ENCODE data around the gene PTBP1.

PTBP1 gene

GRCh38 chr19:772730-773436 lies 24.4 kb upstream of the PTBP1 start:
- no peak for DNase-seq

DNA sequence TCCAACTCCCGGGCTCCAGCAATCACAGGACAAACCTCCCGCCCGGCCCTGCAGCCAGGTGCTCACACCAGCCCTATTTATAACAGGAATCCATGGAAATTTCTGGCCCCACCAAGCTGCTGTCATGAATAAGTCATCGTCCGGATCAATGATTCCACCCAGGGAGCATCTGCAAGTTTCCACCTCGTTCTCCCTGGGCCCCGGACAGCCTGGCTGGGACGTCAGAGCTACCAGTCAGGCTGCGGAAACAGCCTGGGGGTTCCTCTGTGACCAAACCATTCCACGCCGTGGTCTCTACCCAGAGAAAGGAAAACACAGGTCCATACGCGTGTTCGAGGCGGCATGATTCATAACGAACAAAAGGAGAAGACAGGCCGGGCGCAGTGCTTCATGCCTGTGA lies 20.7 kb upstream of the PTBP1 start:
- DNase-seq = no peak

DNA sequence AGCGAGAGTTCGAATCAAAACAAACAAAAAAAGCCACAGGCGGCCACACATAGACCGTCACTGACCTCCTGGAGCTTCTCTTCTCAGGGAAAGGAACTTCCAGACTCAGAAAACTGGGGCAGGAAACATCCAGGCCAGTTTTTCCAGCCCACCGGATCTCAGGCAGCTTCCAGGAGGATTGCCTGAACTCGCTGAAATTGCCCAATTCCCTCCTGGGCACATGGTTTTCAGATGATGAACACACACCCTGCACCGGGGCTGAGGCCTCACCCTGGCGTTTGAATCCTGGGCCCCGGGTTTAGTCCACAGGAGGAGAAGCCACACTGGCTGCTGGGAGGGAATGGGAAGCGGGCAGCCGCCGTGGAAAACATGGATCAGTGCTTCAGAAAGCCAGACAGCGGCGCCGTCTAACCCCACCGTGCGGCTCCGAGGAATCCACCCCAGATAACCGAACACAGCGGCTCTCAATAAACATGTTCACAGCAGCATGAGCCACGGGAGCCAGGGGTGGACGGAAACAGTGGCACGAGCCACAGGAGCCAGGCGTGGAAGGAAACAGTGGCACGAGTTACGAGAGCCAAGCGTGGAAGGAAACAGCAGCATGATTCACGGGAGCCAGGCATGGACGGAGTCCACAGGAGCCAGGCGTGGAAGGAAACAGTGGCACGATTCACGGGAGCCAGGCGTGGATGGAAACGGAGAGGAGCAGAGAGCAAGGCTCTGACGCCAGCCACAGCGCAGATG lies 18.2 kb upstream of the PTBP1 start:
- DNase-seq = peak; percentile 46

DNA sequence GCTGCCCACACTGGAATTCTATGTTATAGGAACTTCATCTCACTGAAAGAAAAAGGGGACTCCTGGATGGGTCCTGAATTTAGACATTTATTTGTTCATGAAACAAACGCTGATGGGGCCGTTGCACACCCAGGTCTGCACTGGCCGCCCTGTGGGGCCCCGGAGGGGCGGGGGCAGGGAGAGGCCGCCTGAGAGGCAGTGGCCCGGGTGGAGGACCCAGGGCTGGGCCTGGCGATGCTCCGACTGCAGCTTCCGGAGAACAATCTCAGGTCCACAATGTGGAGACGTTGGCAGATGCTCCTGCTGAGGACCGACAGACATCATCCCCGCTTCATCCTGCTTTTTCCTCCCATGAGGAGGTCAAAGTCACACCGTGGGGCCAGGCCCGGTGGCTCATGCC lies 16.3 kb upstream of the PTBP1 start:
- no peak for DNase-seq

DNA sequence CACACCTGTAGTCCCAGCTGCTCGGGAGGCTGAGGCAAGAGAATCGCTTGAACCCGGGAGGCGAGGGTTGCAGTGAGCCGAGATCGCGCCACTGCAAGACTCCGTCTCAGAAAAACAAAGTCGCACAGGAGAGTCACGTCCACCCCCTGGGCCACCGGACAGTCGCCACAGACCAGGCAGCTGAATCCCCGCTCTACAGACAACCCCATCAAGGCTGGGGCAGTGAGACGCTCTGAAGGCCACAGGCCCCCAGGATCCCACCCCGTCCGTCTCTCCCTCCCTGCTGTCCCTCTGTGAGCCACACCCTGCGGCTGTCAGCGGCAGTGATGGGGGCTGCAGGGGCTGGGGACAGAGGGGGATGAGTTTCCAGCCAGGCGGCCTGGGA lies 15.5 kb upstream of the PTBP1 start:
- DNase-seq = no peak

DNA sequence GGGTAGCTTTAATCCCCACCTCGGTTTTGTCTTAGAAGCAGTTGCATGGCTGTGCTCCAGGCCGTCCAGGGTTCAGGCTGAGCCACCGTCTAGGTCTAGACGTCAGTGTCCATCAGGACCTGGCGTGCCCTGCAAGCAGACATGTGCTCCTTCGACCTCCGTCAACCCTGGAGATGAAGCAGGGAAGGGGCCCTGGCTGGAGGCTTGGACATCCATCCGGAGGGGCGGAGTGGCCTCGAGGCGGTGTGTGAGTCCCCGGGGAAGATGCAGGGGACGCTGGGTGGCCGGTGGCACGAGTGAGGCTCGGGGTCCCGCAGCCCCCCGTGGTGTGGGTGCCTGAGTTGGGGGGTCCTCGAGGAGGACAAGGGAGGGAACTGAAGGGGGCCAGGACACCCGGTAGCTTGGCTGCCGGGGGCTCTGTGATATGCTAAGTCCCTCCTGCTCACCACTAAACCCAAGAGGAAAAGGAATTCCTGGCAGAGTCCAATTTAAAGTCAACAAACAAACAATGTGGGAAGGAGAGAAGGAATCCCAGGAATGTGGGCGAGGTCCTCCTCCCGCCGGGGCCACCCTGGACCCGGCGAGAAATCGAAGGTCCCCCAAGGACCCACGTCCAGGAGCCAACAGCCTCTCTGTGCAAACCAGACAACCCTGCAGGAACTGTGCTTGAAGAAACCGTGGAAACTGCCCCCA lies 14.9 kb upstream of the PTBP1 start:
- DNase-seq = no peak

GRCh38 chr19:782878-783668 lies 14.2 kb upstream of the PTBP1 start:
- DNase-seq = no peak

DNA sequence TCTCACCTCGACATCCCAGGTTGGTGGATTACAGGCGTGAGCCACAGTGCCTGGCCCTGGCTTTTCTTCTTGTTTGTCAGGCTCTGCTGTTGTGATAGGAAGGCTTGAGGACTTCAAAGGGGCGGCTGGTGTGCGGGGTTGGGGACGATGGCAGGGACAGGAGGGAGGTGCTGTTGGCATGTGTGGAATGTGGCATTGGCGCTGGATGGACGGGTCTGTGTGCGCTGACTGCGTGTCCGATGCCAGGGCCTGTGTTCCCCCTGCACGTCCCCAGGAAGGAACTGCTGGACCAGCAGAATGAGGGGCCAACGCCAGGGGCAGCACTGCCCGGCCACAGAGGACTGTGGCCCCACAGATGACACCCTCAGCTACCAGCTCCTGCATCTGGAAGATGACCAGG lies 12.7 kb upstream of the PTBP1 start:
- no peak for DNase-seq

- DNase-seq = no peak
Observed at GRCh38 chr19:787536-787935, 9.7 kb upstream of the PTBP1 start.

DNA sequence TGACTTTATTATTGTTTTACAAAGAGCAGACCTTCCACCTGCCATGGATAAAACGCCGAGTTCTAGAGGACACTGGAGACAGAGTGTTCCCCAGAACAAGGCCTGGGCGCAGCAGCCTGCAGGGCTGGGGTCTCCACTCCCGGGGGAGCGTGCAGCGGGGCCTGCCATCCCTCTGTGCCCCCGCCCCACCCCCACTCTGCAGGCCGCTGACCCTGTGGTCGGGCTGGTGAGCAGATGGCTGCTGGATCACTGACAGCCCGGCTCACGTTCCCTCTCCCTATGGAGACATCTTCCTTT lies 8.6 kb upstream of the PTBP1 start:
- DNase-seq = no peak

GRCh38 chr19:788983-789700 lies 8.1 kb upstream of the PTBP1 start:
- DNase-seq = no peak

DNA sequence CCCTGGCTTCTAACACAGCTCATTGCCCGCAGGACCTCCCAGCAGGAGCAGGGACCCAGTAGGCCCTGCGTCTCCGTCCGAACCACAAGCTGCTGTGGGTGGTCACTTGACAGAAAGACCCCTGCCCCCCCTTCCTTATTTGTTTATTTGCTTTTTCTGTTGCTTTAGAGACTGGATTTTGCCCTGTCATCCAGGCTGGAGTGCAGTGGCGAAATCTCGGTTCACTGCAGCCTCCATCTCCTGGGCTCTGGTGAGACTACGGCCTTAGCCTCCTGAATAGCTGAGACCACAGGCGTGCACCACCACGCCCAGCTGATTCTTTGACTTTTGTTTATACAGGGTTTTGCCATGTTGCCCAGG lies 7.6 kb upstream of the PTBP1 start:
- no peak for DNase-seq

- DNase-seq = no peak
Observed at GRCh38 chr19:791007-791566, 6.2 kb upstream of the PTBP1 start.

GRCh38 chr19:791567-792305 lies 5.5 kb upstream of the PTBP1 start:
- no peak for DNase-seq

- DNase-seq = no peak
Observed at GRCh38 chr19:792306-792885, 4.9 kb upstream of the PTBP1 start.

DNA sequence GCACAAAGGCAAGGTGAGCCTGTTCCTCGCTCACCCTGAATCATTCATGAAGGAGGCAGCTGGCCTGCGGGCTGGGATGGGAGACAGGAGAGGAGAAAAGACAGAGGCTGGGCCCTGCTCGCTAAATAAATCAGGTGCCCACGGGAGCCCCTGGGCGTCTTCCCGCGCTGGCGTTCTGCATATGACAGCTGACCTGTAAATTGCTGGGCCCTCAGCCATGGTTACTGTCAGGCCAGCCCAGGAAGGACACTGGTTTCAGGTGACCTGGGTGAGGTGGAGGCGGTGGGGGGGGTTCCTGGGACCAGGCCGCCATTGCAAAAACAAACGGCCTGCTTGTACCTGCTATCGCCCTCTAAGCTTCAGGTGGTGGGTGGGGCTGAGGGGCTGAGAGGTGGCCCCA lies 3.4 kb upstream of the PTBP1 start:
- DNase-seq = no peak

GRCh38 chr19:795073-795611 lies 2.1 kb upstream of the PTBP1 start:
- DNase-seq = no peak

GRCh38 chr19:795691-796581 lies 1.3 kb upstream of the PTBP1 start:
- DNase-seq = no peak

GRCh38 chr19:797528-798414 lies 519 bp downstream of the PTBP1 start:
- DNase-seq = peak; percentile 83
